RWPE2 (cell line): ENCODE results near the gene GDNF.

Experiments used
- ATAC-seq: fragments of 200-7000 bp; cut with Tn5 transposase; 3 replicates; pipeline ENCODE4 v1.9.1; 2021; ENCODE audit warnings: low read depth
- DNase-seq: peaks from one replicate; pipeline ENCODE4 v3.0.0-alpha.2; 2020; ENCODE audit warnings: low spot score
- H3K27ac ChIP-seq: fragments of 450-650 bp; 2 replicates; pipeline ENCODE4 v1.5.1; 2017; ENCODE audit warnings: mild to moderate bottlenecking; ENCODE audit not compliant: poor library complexity, severe bottlenecking
- H3K27me3 ChIP-seq: fragments of 250-450 bp; sonication (Bioruptor Pico); 2 replicates; pipeline ENCODE4 v1.5.1; 2021; ENCODE audit warnings: mild to moderate bottlenecking, moderate library complexity; ENCODE audit not compliant: insufficient read depth, poor library complexity, severe bottlenecking
- H3K36me3 ChIP-seq: fragments of 250-450 bp; sonication (Bioruptor Pico); 2 replicates; pipeline ENCODE4 v1.5.1; 2020; ENCODE audit warnings: low read depth, mild to moderate bottlenecking, moderate library complexity
- H3K4me1 ChIP-seq: fragments of 250-450 bp; sonication (Bioruptor Pico); 2 replicates; pipeline ENCODE4 v1.5.1; 2021; ENCODE audit warnings: mild to moderate bottlenecking, moderate library complexity; ENCODE audit not compliant: insufficient read depth, poor library complexity, severe bottlenecking
- H3K4me3 ChIP-seq: fragments of 250-450 bp; sonication (Bioruptor Pico); 2 replicates; pipeline ENCODE4 v1.5.1; 2021; ENCODE audit warnings: mild to moderate bottlenecking, moderate library complexity; ENCODE audit not compliant: severe bottlenecking
- H3K9me3 ChIP-seq: fragments of 250-450 bp; sonication (Bioruptor Pico); 2 replicates; pipeline ENCODE4 v1.5.1; 2021; ENCODE audit warnings: mild to moderate bottlenecking, moderate library complexity; ENCODE audit not compliant: severe bottlenecking
- CTCF ChIP-seq: fragments of 450-650 bp; IDR thresholded peaks from one replicate; pipeline ENCODE4 v1.5.1; 2017; ENCODE audit warnings: mild to moderate bottlenecking, moderate library complexity; ENCODE audit not compliant: poor library complexity, severe bottlenecking

GDNF gene

GRCh38 chr5:37839407-37840052 lies at the start of gene GDNF:
GDNF (minus strand) TSS chr5:37840041; CDS start chr5:37834796, 5,245 bp downstream.
- TF ChIP-seq CTCF, result no peak
- peaks cover 60% of the 10 kb centered on the region for H3K27me3 ChIP-seq
- peak; percentile 60 for ATAC-seq
- peaks cover 3% of the 10 kb centered on the region for H3K4me1 ChIP-seq
- H3K36me3 ChIP-seq, result no peaks in the 10 kb centered on the region
- DNase-seq, result no peak
- H3K4me3 ChIP-seq, result peak within 1 kb of the TSS; percentile 27
- H3K27ac ChIP-seq, result no peak within 1 kb of the TSS
- no peaks in the 10 kb centered on the region for H3K9me3 ChIP-seq

GRCh38 chr5:37888476-37888875 lies 48.6 kb upstream of the GDNF start:
- DNase-seq, result peak; percentile 81
- Histone ChIP-seq H3K4me1 (peaks cover 35% of the 10 kb centered on the region), H3K27ac (peak overlapping the region; percentile 66), H3K4me3 (no peak overlapping the region), H3K36me3 (no peaks in the 10 kb centered on the region), H3K9me3 (no peaks in the 10 kb centered on the region), H3K27me3 (no peaks in the 10 kb centered on the region)
- no peak for TF ChIP-seq CTCF
- ATAC-seq, result peak; percentile 74

GRCh38 chr5:37886242-37886905 lies 46.5 kb upstream of the GDNF start:
- no peak overlapping the region for H3K27ac ChIP-seq
- H3K36me3 ChIP-seq, result no peaks in the 10 kb centered on the region
- H3K27me3 ChIP-seq, result no peaks in the 10 kb centered on the region
- no peak overlapping the region for H3K4me3 ChIP-seq
- H3K9me3 ChIP-seq, result no peaks in the 10 kb centered on the region
- ATAC-seq (no peak), DNase-seq (no peak)
- TF ChIP-seq CTCF, result no peak
- H3K4me1 ChIP-seq, result peaks cover 35% of the 10 kb centered on the region

GRCh38 chr5:37882636-37883035 lies 42.8 kb upstream of the GDNF start:
- H3K9me3 ChIP-seq, result no peaks in the 10 kb centered on the region
- ATAC-seq, result no peak
- no peak overlapping the region for H3K27ac ChIP-seq
- peaks cover 8% of the 10 kb centered on the region for H3K4me1 ChIP-seq
- H3K4me3 ChIP-seq, result no peak overlapping the region
- no peak for TF ChIP-seq CTCF
- DNase-seq, result no peak
- no peaks in the 10 kb centered on the region for H3K36me3 ChIP-seq
- H3K27me3 ChIP-seq, result no peaks in the 10 kb centered on the region

GRCh38 chr5:37881359-37881758 lies 41.5 kb upstream of the GDNF start:
- Histone ChIP-seq H3K9me3 (no peaks in the 10 kb centered on the region), H3K4me3 (no peak overlapping the region), H3K27ac (no peak overlapping the region), H3K4me1 (peaks cover 3% of the 10 kb centered on the region), H3K36me3 (no peaks in the 10 kb centered on the region), H3K27me3 (no peaks in the 10 kb centered on the region)
- no peak for TF ChIP-seq CTCF
- ATAC-seq (no peak), DNase-seq (no peak)
